ENCODE measurements around the gene CBY1. TPM values are rescaled to one million over a fixed set of nuclear protein-coding genes. Genes with fewer than 3 reads are reported as not detected.

CBY1 gene
- total RNA-seq, 1 donor = 19.4 TPM

DNA sequence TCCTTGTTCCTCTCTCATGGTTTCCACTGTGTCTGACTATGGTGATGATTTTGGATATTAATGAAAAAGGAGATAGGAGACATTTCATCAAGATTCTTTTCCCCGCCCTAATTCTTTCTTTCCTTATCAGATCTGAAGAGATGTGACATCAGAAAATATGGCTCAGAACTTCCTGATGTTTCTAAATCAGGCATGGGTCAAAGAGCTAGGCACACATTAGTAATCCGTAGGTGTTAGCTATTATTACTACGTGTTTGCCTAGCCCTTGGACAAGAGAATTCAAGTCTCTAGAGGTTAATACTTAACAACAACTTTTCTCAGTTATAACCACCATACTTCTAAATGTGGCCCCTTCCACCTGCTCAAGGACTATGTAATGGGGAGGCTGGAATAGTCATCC lies 38.5 kb downstream of the CBY1 start:
- DNase-seq (ENCODE audit: low read depth) = peak; percentile 23
- no peak overlapping the region for H3K4me3 ChIP-seq (ENCODE audit: low read depth, low read length)
- TF ChIP-seq, protein P1, sequence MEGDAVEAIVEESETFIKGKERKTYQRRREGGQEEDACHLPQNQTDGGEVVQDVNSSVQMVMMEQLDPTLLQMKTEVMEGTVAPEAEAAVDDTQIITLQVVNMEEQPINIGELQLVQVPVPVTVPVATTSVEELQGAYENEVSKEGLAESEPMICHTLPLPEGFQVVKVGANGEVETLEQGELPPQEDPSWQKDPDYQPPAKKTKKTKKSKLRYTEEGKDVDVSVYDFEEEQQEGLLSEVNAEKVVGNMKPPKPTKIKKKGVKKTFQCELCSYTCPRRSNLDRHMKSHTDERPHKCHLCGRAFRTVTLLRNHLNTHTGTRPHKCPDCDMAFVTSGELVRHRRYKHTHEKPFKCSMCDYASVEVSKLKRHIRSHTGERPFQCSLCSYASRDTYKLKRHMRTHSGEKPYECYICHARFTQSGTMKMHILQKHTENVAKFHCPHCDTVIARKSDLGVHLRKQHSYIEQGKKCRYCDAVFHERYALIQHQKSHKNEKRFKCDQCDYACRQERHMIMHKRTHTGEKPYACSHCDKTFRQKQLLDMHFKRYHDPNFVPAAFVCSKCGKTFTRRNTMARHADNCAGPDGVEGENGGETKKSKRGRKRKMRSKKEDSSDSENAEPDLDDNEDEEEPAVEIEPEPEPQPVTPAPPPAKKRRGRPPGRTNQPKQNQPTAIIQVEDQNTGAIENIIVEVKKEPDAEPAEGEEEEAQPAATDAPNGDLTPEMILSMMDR (IDR thresholded peaks at IDR 0.05; ENCODE audit: insufficient read depth, low read length) = no peak

DNA sequence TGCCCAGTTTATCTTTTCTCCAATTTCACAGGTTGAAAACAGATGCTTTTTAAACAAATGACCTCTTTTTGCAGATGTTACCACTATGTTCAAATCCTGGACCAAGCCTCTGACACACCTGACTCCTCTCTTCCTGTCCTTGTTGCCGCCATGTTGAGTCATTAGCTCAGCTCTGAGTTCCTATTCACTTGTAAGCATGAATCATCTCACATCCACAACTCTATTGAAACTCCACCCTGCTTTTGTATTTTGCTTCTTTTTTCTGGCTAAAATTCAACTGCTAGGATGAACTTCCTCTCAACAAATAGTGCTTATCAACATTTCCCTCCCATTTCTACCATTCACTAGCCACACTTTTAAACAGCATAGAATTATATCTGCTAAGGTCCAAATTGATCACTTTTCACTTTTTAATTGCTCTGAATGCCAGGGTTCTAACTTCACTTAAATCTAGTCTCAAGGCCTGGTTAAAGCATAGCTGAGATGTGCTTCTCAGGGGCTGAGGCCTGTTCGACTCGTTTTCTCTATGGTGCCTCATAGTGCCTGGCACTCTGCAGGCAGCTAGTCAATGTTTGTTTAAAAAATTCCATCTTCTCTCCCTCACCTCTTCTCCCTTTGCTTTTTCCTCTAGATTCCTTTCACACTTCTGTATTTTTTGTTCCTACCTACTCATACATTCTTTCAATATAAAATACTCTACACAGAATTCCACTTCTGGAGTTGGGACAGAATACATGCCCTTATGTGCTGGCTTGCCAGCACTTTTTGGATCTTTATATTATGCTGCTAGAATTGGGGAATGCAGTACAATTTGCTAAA lies 40.4 kb downstream of the CBY1 start:
- peak overlapping the region; percentile 26 for H3K4me3 ChIP-seq (ENCODE audit: low read depth, low read length)
- DNase-seq (ENCODE audit: low read depth) = peak; percentile 93
- TF ChIP-seq, protein P1 (IDR thresholded peaks at IDR 0.05; ENCODE audit: insufficient read depth, low read length) = no peak

DNA sequence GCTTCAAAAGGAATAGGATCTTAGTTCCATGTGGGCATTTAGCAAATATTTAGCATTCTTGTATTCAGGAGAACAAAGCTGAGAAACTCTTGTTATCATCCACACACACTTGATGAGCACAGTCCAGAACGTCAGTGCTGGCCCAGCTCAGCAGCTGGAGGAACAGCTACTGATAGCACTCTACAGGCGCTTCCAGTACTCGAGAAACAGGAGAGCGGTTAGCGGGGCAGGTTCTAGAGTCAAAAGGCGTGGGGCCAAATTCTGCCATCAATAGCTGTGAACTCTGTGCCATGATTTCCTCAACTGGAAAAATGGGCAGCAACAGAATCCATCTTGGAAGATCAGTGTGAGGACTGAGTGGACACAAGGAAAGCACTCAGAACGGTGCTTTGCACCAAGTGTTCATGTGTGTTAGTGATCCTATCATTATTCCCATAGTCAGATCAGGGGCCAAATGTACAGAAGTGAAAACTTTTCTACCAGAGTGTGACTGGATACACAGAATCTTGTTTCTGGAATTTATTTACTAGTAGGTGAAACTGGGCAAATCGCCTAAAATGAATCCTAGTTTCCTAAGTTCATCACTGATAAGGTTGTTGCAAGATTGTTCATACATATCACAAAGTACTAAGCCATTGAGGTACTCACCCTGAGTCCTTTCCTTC lies 41.1 kb downstream of the CBY1 start:
- TF ChIP-seq, protein P1 (IDR thresholded peaks at IDR 0.05; ENCODE audit: insufficient read depth, low read length) = no peak
- peak overlapping the region; percentile 87 for H3K4me3 ChIP-seq (ENCODE audit: low read depth, low read length)
- peak; percentile 76 for DNase-seq (ENCODE audit: low read depth)

DNA sequence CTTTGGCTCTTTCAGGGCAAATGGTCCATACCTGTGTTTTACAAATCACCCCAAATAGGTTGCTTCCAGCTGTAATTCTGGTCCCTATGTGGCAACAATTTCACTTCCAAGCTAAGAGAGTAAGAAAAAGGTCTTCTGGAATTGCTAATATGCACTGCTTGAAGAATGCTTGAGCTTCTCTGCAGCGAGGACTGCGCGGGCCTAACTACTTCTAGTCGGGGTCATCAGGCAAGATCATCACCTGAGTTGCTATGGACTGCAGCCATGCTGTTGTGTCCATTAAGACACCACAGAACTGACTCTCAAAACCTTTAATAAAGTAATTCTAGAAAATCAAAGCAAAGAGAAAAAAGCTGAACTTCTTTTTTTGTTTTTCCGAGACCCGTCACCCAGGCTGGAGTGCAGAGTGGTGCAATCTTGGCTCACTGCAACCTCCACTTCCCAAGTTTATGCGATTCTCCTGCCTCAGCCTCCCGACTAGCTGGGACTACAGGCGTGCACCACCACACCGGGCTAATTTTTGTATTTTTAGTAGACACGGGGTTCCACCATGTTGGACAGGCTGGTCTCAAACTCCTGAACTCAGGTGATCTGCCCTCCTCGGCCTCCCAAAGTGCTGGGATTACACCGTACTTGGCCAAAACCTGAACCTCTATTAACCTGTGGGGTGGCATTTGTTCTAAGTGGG lies 42.1 kb downstream of the CBY1 start:
- TF ChIP-seq, protein P1 (IDR thresholded peaks at IDR 0.05; ENCODE audit: insufficient read depth, low read length) = no peak
- no peak for DNase-seq (ENCODE audit: low read depth)
- H3K4me3 ChIP-seq (ENCODE audit: low read depth, low read length) = peak overlapping the region; percentile 87

DNA sequence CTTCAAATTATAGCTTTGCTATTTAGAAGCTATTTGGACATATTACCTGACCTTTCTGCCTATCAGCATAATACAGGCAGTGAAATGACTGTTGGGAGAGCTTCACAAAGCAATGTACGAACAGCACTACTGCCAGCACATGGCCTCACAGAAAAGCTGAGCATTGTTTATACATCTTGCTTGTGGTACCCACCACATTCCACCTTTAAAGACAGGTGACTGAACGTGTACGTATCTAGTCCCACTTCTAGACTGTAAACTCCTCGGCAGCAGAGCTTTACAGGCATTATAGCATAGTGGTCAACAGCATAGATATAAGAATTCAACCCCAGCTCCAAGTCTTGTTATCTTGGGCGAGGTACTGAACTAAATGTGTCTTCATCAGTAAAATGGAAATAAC lies 42.7 kb downstream of the CBY1 start:
- TF ChIP-seq, protein P1 (IDR thresholded peaks at IDR 0.05; ENCODE audit: insufficient read depth, low read length) = no peak
- peak; percentile 17 for DNase-seq (ENCODE audit: low read depth)
- peak overlapping the region; percentile 87 for H3K4me3 ChIP-seq (ENCODE audit: low read depth, low read length)

DNA sequence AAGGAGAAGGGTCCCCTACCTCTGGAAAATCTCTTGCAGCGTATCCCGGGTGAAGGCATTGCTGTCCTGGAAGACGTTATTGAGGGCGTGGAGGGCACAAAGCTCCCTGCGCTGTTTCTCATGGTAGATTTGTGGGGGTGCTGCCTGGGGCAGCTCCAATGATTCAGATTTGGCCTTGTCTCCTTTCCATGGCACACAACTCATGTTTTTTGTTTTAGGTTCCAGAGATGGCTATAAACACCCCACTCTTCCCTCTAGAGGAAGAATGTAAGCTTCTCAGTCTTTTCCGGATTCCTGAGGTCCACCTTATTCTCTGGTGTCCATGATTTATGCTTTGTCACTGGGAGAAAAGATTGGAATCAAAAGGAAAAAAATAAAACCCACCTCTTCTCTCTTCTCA lies 43.3 kb downstream of the CBY1 start:
- TF ChIP-seq, protein P1 (IDR thresholded peaks at IDR 0.05; ENCODE audit: insufficient read depth, low read length) = peak; percentile 13
- peak overlapping the region; percentile 87 for H3K4me3 ChIP-seq (ENCODE audit: low read depth, low read length)
- peak; percentile 73 for DNase-seq (ENCODE audit: low read depth)

All from fibroblast of the aortic adventitia (primary cell).